Right cardiac atrium (tissue), 5 donors: ENCODE measurements around the gene COL4A1. TPM values are rescaled to one million over a fixed set of nuclear protein-coding genes. Genes with fewer than 3 reads are reported as not detected.

Experiments
- ATAC-seq, 2 donors: fragments of 200-7000 bp; cut with Tn5 transposase; one replicate each; pipeline versions ENCODE4 v1.8.0 to v1.9.1; 2020; ENCODE audit warnings: moderate library complexity in 2 of 2, mild to moderate bottlenecking in 1 of 2
- DNase-seq, 3 donors: peaks; one replicate each; pipeline ENCODE4 v3.0.0-alpha.2; 2020
- H3K27ac ChIP-seq: one replicate; pipeline ENCODE4 v1.5.1; 2013; ENCODE audit warnings: mild to moderate bottlenecking, low read length, control low read depth, moderate library complexity
- H3K27me3 ChIP-seq: one replicate; pipeline ENCODE4 v1.6.1; 2013; ENCODE audit not compliant: control insufficient read depth, insufficient read depth
- H3K4me1 ChIP-seq: one replicate; pipeline ENCODE4 v1.6.1; 2013; ENCODE audit warnings: low read length; ENCODE audit not compliant: control insufficient read depth, insufficient read depth
- H3K4me3 ChIP-seq: one replicate; pipeline ENCODE4 v1.5.1; 2013; ENCODE audit warnings: low read length, control low read depth
- H3K9me3 ChIP-seq: one replicate; pipeline ENCODE4 v1.6.1; 2013; ENCODE audit warnings: low read length; ENCODE audit not compliant: control insufficient read depth
- WGBS: extraction: QIAGEN DNeasy Blood & Tissue Kit; methylation state at CpG from one replicate; pipeline ENCODE4 v1.1.7; 2013; 5-methylcytosine and 5-hydroxymethylcytosine counted together
- intact Hi-C, 4 donors: fragments of 100-400 bp; cut with DNase I; formaldehyde crosslinking; loops; one replicate each; pipeline versions ENCODE4 v1.11.0 to v1.14.0; 2022 to 2023
- polyA plus RNA-seq: library from polyadenylated mRNA; stranded (reverse); fragments of 200-250 nt; gene quantifications from one replicate; pipeline ENCODE4 v1.2.3, GENCODE V29; 2013
- total RNA-seq, 4 donors: library from RNA; stranded (reverse); fragmentation: NEBNext Ultra II Directional; extraction: Animal tissue kit (Norgen Biotek cat#: 25700); gene quantifications; one replicate each; pipeline ENCODE4 v1.2.1, GENCODE V29; 2021
- donor health status: healthy with polysubstance abuse.
- donor health status: DM: no; HTN: yes; CAD: no.
- donor health status: DM: no; HTN: no; CAD: no.
- donor health status: DM: no; HTN: yes; CAD: no; lungs with severe emphysema.
- donor health status: DM: yes; HTN: yes; CAD: no.

Gene COL4A1
- total and polyA plus RNA-seq, 5 donors, result 69.8 to 267 (median 102) TPM

DNA sequence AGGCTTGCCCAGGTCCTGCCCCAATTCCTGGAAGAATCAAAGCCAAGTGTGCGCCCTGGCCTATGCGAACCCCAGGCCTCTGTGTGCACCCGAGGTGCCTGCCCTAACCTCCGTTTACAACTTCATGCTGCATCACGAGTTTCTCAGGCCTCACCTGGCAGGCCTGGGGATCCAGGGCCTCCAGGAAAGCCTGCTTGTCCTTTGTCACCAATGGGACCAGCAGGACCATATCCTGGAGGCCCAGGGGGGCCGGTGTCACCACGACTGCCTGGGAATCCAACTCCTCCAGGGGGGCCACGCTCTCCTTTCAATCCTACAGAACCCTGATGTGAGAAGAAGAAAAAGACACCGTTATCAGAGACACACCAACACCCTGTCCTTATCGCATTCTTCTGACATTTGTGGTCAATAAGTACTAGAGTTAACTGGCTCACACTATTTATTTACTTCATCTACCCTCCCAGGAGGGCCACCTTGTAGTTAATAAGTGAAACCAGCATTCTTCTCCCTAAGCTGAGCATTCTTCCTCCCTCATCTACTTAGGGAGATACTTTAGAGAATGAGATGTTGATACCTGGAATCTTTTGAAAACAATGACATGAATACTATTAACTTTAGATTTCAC, 120.6 kb downstream of the COL4A1 start:
- whole genome bisulfite sequencing, result 79% methylated on average over 10 of the region's 10 CpGs
- no peak for ATAC-seq
- intact Hi-C loops, result no loop called here

GRCh38 chr13:110185696-110186095, 121.3 kb downstream of the COL4A1 start:
- Histone ChIP-seq H3K4me1 (no peaks in the 10 kb centered on the region), H3K9me3 (no peaks in the 10 kb centered on the region), H3K4me3 (no peak overlapping the region), H3K27ac (no peak overlapping the region), H3K27me3 (no peaks in the 10 kb centered on the region)
- ATAC-seq (no peak), DNase-seq (no peak)
- intact Hi-C loops, result no loop called here
- 88% methylated on average over 16 of the region's 16 CpGs for WGBS

More for the DNA sequence above, 120.6 kb downstream of the COL4A1 start:
- Histone ChIP-seq H3K27me3 (no peaks in the 10 kb centered on the region), H3K9me3 (no peaks in the 10 kb centered on the region), H3K4me3 (no peak overlapping the region), H3K27ac (no peak overlapping the region), H3K4me1 (no peaks in the 10 kb centered on the region)
- DNase-seq, result peak in 1 of 3 donors; percentile 30

DNA sequence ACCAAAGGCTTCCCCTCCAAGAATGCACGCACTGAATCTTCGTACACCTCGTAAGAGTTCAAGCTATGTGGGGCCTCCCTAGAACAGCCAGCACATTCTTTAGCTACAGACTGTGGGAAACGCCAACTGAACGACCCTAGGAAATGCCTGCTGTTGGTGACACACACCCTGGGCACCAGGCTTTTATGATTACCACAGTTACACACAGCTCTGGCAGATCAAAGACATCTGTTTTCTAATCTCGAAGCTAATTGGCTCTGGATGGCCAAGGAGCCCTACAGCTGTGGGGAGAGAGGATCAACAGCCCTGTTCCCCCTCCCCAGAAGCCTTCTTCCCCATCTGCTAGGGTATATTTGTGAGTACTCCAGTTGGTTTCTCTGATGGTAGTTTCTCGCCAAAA, 123.0 kb downstream of the COL4A1 start:
- no peak overlapping the region for H3K27ac ChIP-seq
- ATAC-seq (no peak), DNase-seq (no peak)
- no peaks in the 10 kb centered on the region for H3K9me3 ChIP-seq
- intact Hi-C loops, result no loop called here
- WGBS, result 79% methylated on average over 7 of the region's 7 CpGs
- H3K4me3 ChIP-seq, result no peak overlapping the region
- H3K4me1 ChIP-seq, result no peaks in the 10 kb centered on the region
- H3K27me3 ChIP-seq, result no peaks in the 10 kb centered on the region

DNA sequence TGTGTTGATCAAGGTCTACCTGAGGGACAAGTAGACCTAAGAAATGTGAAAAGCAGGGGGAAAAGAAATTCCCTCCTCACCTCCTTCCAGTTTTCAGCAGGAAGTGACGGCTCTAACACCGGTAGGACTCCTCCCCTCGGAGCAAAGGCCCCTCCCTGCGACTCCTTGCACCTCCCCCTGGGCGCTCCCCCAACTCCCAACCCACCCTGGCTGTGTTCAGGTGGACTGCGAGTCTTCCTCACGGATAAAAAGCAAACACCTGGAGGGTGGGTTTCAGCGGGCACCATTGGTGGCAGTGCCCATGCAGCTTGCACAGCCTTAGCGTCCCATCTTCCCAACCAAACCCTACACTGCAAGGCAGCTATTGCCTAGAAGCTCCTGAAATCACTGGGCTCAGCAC, 124.5 kb downstream of the COL4A1 start:
- Histone ChIP-seq H3K9me3 (no peaks in the 10 kb centered on the region), H3K4me1 (no peaks in the 10 kb centered on the region), H3K27ac (no peak overlapping the region), H3K27me3 (no peaks in the 10 kb centered on the region), H3K4me3 (no peak overlapping the region)
- intact Hi-C loops, result no loop called here
- DNase-seq (no peak), ATAC-seq (no peak)
- WGBS, result 83% methylated on average over 9 of the region's 9 CpGs

- intact Hi-C loops, result no loop called here
- DNase-seq (no peak), ATAC-seq (no peak)
- WGBS, result 78% methylated on average over 11 of the region's 11 CpGs
- Histone ChIP-seq H3K27me3 (no peaks in the 10 kb centered on the region), H3K9me3 (no peaks in the 10 kb centered on the region), H3K4me3 (no peak overlapping the region), H3K27ac (no peak overlapping the region), H3K4me1 (no peaks in the 10 kb centered on the region)
Observed at GRCh38 chr13:110182003-110182402, 125.0 kb downstream of the COL4A1 start.

DNA sequence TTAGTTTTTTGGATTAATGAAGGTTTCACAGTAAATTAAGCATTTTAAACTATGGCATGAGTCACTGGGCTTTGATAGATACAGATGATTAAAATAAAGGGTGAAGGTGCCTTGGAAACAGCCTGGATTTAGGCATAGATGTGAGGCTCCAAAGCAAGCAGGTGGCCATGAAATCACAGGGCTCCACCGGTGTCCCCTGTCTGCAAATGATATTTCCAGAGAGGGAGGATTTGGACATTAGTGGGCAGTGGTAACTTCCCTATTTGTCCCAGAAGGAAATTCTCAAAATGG, 127.2 kb downstream of the COL4A1 start:
- H3K27ac ChIP-seq, result no peak overlapping the region
- no peak for ATAC-seq
- WGBS, result 74% methylated on average over 1 of the region's 1 CpG
- intact Hi-C loops, result no loop called here
- H3K27me3 ChIP-seq, result no peaks in the 10 kb centered on the region
- H3K4me1 ChIP-seq, result no peaks in the 10 kb centered on the region
- DNase-seq, result no peak
- no peaks in the 10 kb centered on the region for H3K9me3 ChIP-seq
- no peak overlapping the region for H3K4me3 ChIP-seq

- Histone ChIP-seq H3K27ac (no peak overlapping the region), H3K27me3 (no peaks in the 10 kb centered on the region), H3K4me1 (no peaks in the 10 kb centered on the region), H3K9me3 (no peaks in the 10 kb centered on the region), H3K4me3 (no peak overlapping the region)
- WGBS, result 91% methylated on average over 16 of the region's 16 CpGs
- DNase-seq, result no peak
- ATAC-seq, result no peak
- intact Hi-C loops, result no loop called here
Observed at GRCh38 chr13:110179116-110179856, 127.7 kb downstream of the COL4A1 start.

DNA sequence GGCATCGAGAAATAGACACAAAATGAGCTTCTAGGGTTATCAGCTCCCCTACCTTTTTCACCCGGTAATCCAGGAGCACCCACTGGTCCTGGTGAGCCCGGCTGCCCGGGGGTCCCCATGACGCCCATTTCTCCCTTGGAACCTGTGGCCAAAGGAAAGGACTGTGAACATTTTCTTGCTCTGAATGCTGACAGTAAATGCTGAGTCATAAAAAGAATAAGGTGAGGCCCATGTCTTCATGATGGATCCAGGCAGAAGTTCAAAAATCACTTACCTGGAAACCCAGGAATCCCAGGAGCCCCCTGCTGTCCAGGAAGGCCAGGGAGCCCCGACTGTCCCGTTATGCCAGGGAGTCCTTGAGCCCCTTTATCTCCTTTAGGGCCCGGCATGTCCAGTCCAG, 129.2 kb downstream of the COL4A1 start:
- Histone ChIP-seq H3K4me1 (no peaks in the 10 kb centered on the region), H3K9me3 (no peaks in the 10 kb centered on the region), H3K27me3 (no peaks in the 10 kb centered on the region), H3K27ac (no peak overlapping the region), H3K4me3 (no peak overlapping the region)
- WGBS, result 95% methylated on average over 8 of the region's 8 CpGs
- DNase-seq (no peak), ATAC-seq (no peak)
- intact Hi-C loops, result no loop called here

DNA sequence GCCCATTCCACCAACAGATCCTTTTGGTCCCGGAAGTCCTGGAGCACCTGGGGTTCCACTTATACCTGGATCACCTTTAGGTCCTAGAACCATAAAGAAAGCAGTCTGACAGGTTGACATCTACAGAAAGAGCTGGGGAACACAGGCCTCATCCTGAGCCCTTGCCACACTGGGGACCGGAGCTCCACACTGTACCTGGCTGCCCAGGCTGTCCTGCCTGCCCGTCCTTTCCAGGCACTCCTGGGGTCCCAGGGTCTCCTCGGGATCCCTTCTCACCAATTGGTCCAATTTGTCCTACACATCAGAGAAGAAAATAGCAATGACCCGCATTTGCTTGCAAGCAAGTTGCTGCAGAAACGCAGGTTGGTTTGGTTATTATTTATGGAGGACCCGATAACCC, 130.5 kb downstream of the COL4A1 start:
- no peak overlapping the region for H3K4me3 ChIP-seq
- DNase-seq, result no peak
- ATAC-seq, result no peak
- intact Hi-C loops, result no loop called here
- H3K4me1 ChIP-seq, result no peaks in the 10 kb centered on the region
- H3K27ac ChIP-seq, result no peak overlapping the region
- WGBS, result 95% methylated on average over 7 of the region's 7 CpGs
- H3K27me3 ChIP-seq, result no peaks in the 10 kb centered on the region
- no peaks in the 10 kb centered on the region for H3K9me3 ChIP-seq

DNA sequence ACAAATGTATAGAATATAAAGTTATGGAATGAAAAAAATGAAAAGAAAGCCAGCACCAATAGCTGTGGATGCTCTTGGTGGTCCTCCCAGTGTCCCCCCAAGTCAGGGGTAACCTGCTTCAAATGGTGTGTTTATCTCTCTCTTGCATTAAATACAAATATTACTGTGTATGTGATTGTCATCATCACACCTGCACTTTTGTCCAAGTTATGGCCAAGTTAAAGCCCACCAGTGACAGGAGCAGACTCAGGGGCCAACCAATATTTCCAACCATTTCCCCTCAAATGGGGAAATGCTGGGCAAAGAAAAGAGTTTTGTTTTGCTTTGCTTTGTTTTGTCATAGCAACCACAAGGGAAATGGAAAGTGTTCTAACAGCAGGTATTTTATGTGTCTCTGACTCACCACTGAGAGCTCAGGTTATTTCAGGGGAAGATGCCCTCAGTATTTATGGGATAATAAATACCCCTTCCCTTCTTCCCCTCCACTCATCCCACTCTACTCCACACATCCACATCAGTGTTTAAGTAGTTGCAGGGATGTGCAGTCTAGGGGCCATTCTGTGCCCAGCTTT, 133.6 kb downstream of the COL4A1 start:
- no peak for DNase-seq
- ATAC-seq, result no peak
- intact Hi-C loops, result no loop called here

GRCh38 chr13:110170882-110171281, 136.1 kb downstream of the COL4A1 start:
- H3K27me3 ChIP-seq, result no peaks in the 10 kb centered on the region
- no peak overlapping the region for H3K4me3 ChIP-seq
- H3K4me1 ChIP-seq, result no peaks in the 10 kb centered on the region
- intact Hi-C loops, result no loop called here
- no peaks in the 10 kb centered on the region for H3K9me3 ChIP-seq
- 74% methylated on average over 9 of the region's 9 CpGs for whole genome bisulfite sequencing
- H3K27ac ChIP-seq, result no peak overlapping the region
- no peak for DNase-seq
- ATAC-seq, result no peak

More for the DNA sequence above, 133.6 kb downstream of the COL4A1 start:
- no peaks in the 10 kb centered on the region for H3K9me3 ChIP-seq
- H3K4me1 ChIP-seq, result no peaks in the 10 kb centered on the region
- H3K27me3 ChIP-seq, result no peaks in the 10 kb centered on the region
- no peak overlapping the region for H3K4me3 ChIP-seq
- H3K27ac ChIP-seq, result no peak overlapping the region
